Lower leg skin (tissue), 4 donors: ENCODE data around the gene SMU1. TPM values are rescaled to one million over a fixed set of nuclear protein-coding genes. Genes with fewer than 3 reads are reported as not detected.

Experiments
- DNase-seq, 2 donors: peaks; one replicate each; pipeline ENCODE4 v3.0.0-alpha.2; 2019; ENCODE audit warnings: low spot score in 2 of 2
- H3K4me3 ChIP-seq: fragments of 200-600 bp; sonication (generic); 2 replicates; pipeline ENCODE4 v1.5.1; 2017; ENCODE audit warnings: mild to moderate bottlenecking, low read depth; ENCODE audit not compliant: poor library complexity, severe bottlenecking
- CTCF ChIP-seq, 3 donors: fragments of 450-650 bp; IDR thresholded peaks; one replicate each; pipeline ENCODE4 v1.5.1; 2016; ENCODE audit warnings: antibody characterized with exemption in 3 of 3, mild to moderate bottlenecking in 3 of 3, moderate library complexity in 2 of 3
- POLR2A ChIP-seq, 2 donors: fragments of 450-650 bp; IDR thresholded peaks; one replicate each; pipeline ENCODE4 v1.6.1; 2016 to 2017; ENCODE audit warnings: antibody characterized with exemption in 2 of 2, mild to moderate bottlenecking in 1 of 2, moderate library complexity in 1 of 2
- WGBS, 2 donors: methylation state at CpG; one replicate each; pipeline ENCODE4 v1.1.5; 2018; 5-methylcytosine and 5-hydroxymethylcytosine counted together
- intact Hi-C: fragments of 100-400 bp; cut with DNase I; formaldehyde crosslinking; loops from one replicate; pipeline ENCODE4 v1.15.0; 2023; ENCODE audit warnings: low total_unique reads
- total RNA-seq, 4 donors: library from RNA; depleted of rRNA; stranded (reverse); fragments of >200 nt; gene quantifications; one replicate each; pipeline ENCODE4 v1.1.0, GENCODE V29; 2016

The SMU1 gene
- total RNA-seq, 4 donors from 2014 or later: 14.7 to 17.5 (median 15.7) TPM

GRCh38 chr9:33041432-33042188 is 34.9 kb downstream of the SMU1 start:
- H3K4me3 ChIP-seq: no peak overlapping the region
- intact Hi-C loops: no loop called here
- DNase-seq: no peak
- WGBS, 2 donors: 75 to 81% methylated on average over 10 of the region's 10 CpGs
- TF ChIP-seq CTCF (IDR thresholded peaks at IDR 0.05) (no peak), POLR2A (IDR thresholded peaks at IDR 0.05) (no peak)

GRCh38 chr9:33040792-33041431 is 35.6 kb downstream of the SMU1 start:
- no peak overlapping the region for H3K4me3 ChIP-seq
- intact Hi-C loops: no loop called here
- TF ChIP-seq CTCF (IDR thresholded peaks at IDR 0.05): no peak
- TF ChIP-seq POLR2A (IDR thresholded peaks at IDR 0.05): no peak
- no peak for DNase-seq
- WGBS, 2 donors: 89 to 93% methylated on average over 9 of the region's 9 CpGs

GRCh38 chr9:33032865-33033264 is 43.6 kb downstream of the SMU1 start:
- no peak overlapping the region for H3K4me3 ChIP-seq
- intact Hi-C loops: no loop called here
- WGBS, 2 donors: 84% methylated on average over 5 of the region's 5 CpGs
- DNase-seq: no peak
- TF ChIP-seq POLR2A (IDR thresholded peaks at IDR 0.05) (no peak), CTCF (IDR thresholded peaks at IDR 0.05) (no peak)

DNA sequence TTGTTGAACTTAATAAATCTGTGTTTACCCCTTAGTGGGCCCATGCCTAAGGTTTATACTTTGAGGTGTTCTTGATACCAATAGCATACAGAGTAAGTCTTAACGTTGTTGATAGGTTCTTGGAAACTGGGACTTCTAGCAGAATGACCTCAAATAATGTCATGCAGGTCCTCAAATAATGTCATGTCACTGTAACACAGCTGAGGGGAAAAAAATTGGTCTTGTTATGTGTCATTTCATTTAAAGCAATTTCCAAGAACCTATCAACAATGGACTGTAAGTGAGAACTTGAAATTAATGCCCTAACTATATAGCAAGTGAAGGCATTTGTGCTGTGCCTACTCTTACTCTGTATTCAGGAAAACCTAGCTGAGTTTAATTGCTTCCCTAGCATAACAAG is 44.2 kb downstream of the SMU1 start:
- no peak overlapping the region for H3K4me3 ChIP-seq
- intact Hi-C loops: no loop called here
- WGBS, 2 donors: 66 to 78% methylated on average over 1 of the region's 1 CpG
- TF ChIP-seq POLR2A (IDR thresholded peaks at IDR 0.05) (no peak), CTCF (IDR thresholded peaks at IDR 0.05) (no peak)
- DNase-seq: no peak

- WGBS, 2 donors: 92 to 93% methylated on average over 5 of the region's 5 CpGs
- no peak overlapping the region for H3K4me3 ChIP-seq
- no peak for DNase-seq
- intact Hi-C loops: no loop called here
- TF ChIP-seq CTCF (IDR thresholded peaks at IDR 0.05) (no peak), POLR2A (IDR thresholded peaks at IDR 0.05) (no peak)
These were observed 46.2 kb downstream of the SMU1 start for GRCh38 chr9:33030285-33030684.
